Thyroid gland (tissue), 4 donors: ENCODE results near the gene GCN1.

Experiments
- POLR2A ChIP-seq, 2 donors: fragments of 450-650 bp; IDR thresholded peaks; one replicate each; pipeline ENCODE4 v1.6.1; 2017; ENCODE audit warnings: antibody characterized with exemption in 2 of 2, mild to moderate bottlenecking in 2 of 2, moderate library complexity in 1 of 2
- TF ChIP-seq, protein P1 (sequence below), 6 experiments: fragments of 200-600 bp in 3 of 6; fragments of 450-650 bp in 3 of 6; sonication (generic) in 3 of 6; IDR thresholded peaks; one replicate each; pipeline ENCODE4 v1.5.1; 2016 to 2019; ENCODE audit warnings: antibody characterized with exemption in 6 of 6, mild to moderate bottlenecking in 2 of 6, inconsistent platforms in 1 of 6, moderate library complexity in 1 of 6

DNA sequence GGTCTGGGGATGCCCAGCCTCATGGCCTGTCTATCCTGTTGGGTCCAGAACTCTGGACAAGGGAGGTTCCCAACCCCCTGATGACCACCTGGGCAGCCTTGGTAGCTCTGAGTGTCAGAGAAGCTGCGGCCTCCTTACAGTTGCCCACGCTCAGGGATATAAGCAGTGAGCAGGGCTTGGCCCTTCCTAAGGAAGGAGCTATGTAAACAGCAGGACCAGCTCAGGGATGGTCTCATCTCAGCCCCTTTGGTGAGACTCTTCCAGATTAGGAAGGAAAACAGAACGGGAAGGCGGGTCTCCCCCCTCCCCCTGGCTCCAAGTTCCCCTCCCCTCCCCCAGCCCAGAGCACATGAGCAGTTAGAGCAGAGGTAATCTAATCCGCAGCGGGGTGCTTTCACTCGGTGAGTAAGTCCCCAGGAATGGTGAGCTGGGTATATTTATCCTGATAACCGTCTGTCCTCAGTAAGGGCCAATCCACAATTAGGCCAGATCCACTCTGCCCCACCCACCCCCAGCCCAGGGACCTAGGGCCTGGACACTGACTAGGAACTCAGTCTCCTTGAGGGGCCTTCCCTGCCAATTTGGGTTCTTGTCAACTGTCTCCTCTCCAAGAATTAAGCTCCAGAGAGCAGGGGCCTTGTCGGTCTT lies 35.9 kb upstream of the GCN1 start:
- TF ChIP-seq, protein P1, sequence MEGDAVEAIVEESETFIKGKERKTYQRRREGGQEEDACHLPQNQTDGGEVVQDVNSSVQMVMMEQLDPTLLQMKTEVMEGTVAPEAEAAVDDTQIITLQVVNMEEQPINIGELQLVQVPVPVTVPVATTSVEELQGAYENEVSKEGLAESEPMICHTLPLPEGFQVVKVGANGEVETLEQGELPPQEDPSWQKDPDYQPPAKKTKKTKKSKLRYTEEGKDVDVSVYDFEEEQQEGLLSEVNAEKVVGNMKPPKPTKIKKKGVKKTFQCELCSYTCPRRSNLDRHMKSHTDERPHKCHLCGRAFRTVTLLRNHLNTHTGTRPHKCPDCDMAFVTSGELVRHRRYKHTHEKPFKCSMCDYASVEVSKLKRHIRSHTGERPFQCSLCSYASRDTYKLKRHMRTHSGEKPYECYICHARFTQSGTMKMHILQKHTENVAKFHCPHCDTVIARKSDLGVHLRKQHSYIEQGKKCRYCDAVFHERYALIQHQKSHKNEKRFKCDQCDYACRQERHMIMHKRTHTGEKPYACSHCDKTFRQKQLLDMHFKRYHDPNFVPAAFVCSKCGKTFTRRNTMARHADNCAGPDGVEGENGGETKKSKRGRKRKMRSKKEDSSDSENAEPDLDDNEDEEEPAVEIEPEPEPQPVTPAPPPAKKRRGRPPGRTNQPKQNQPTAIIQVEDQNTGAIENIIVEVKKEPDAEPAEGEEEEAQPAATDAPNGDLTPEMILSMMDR (IDR thresholded peaks at IDR 0.05), result no peak
- TF ChIP-seq POLR2A (IDR thresholded peaks at IDR 0.05), result no peak
